Nephron progenitor cell (in vitro differentiated cells): ENCODE measurements around the gene ABCG4.

ENCODE experiments used
- DNase-seq: peaks from one replicate; pipeline ENCODE4 v3.0.0; 2021
- H3K27ac Mint-ChIP-seq: 2 replicates; pipeline ENCODE4 v1.8.0; 2021; ENCODE audit warnings: mild to moderate bottlenecking, moderate library complexity, mixed read lengths
- H3K27me3 Mint-ChIP-seq: 2 replicates; pipeline ENCODE4 v1.8.0; 2021; ENCODE audit warnings: mild to moderate bottlenecking, low read depth, mixed read lengths; ENCODE audit not compliant: poor library complexity
- H3K36me3 Mint-ChIP-seq: 2 replicates; pipeline ENCODE4 v1.8.0; 2021; ENCODE audit warnings: low read depth, mixed read lengths
- H3K4me1 Mint-ChIP-seq: 2 replicates; pipeline ENCODE4 v1.8.0; 2021; ENCODE audit warnings: mixed read lengths
- H3K4me3 Mint-ChIP-seq: 2 replicates; pipeline ENCODE4 v1.8.0; 2021; ENCODE audit warnings: mild to moderate bottlenecking, moderate library complexity, mixed read lengths
- H3K9me3 Mint-ChIP-seq: 2 replicates; pipeline ENCODE4 v1.8.0; 2021; ENCODE audit warnings: mild to moderate bottlenecking, moderate library complexity, mixed read lengths
- CTCF ChIP-seq: fragments of 200-600 bp; sonication (generic); IDR thresholded peaks from 2 replicates; pipeline ENCODE4 v1.5.0; 2021; ENCODE audit warnings: antibody characterized with exemption

Gene ABCG4

GRCh38 chr11:119115484-119116234 is 33.2 kb upstream of the ABCG4 start:
- Mint-ChIP-seq H3K27me3 (peaks cover 3% of the 10 kb centered on the region), H3K27ac (peak overlapping the region; percentile 41), H3K9me3 (no peaks in the 10 kb centered on the region), H3K4me3 (no peak overlapping the region), H3K36me3 (peaks cover 19% of the 10 kb centered on the region), H3K4me1 (peaks cover 16% of the 10 kb centered on the region)
- no peak for DNase-seq
- no peak for TF ChIP-seq CTCF

GRCh38 chr11:119116235-119116594 is 32.6 kb upstream of the ABCG4 start:
- Mint-ChIP-seq H3K27ac (no peak overlapping the region), H3K9me3 (no peaks in the 10 kb centered on the region), H3K36me3 (peaks cover 18% of the 10 kb centered on the region), H3K4me1 (peaks cover 20% of the 10 kb centered on the region), H3K4me3 (no peak overlapping the region), H3K27me3 (peaks cover 3% of the 10 kb centered on the region)
- no peak for DNase-seq
- no peak for TF ChIP-seq CTCF

- H3K36me3 Mint-ChIP-seq = peaks cover 14% of the 10 kb centered on the region
- no peak overlapping the region for H3K27ac Mint-ChIP-seq
- no peak for TF ChIP-seq CTCF
- peaks cover 1% of the 10 kb centered on the region for H3K27me3 Mint-ChIP-seq
- DNase-seq = no peak
- H3K4me1 Mint-ChIP-seq = peaks cover 20% of the 10 kb centered on the region
- H3K4me3 Mint-ChIP-seq = no peak overlapping the region
- no peaks in the 10 kb centered on the region for H3K9me3 Mint-ChIP-seq
These were observed 32.3 kb upstream of the ABCG4 start for GRCh38 chr11:119116601-119117000.

DNA sequence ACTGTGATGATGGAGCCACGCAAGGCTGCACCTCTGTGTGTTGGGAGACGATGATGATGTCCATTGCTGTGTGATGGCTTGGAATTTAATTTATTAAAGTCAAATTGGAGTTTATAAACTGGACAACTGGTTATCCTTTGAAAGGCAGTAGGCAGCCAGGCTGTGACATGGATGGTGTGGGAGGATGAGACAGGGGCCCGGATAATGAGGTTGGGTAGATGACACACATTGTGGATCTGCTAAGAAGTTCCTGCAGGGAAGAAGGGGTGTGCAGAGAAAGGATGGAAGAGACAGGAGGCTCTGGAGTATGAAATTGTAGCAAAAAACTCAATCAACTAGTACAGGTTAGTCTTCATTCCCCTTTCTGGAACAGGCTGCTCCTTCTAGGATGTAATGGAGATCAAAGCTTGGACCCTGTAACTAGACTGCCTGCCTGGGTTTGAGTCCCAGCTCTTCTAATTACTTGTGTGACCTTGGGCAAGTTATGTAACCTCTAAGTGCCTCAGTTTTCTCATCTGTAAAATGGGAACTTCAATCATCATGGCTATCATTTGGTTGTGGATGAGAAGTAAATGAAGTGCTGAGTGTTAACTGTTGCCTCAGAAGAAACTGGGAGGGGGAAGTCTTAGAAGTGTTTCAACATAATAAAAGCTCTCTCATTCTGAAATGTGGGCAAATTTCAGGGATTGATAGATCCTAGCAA is 31.7 kb upstream of the ABCG4 start:
- Mint-ChIP-seq H3K27me3 (no peaks in the 10 kb centered on the region), H3K4me1 (peaks cover 24% of the 10 kb centered on the region), H3K27ac (no peak overlapping the region), H3K36me3 (peaks cover 10% of the 10 kb centered on the region), H3K9me3 (no peaks in the 10 kb centered on the region), H3K4me3 (no peak overlapping the region)
- no peak for DNase-seq
- no peak for TF ChIP-seq CTCF

DNA sequence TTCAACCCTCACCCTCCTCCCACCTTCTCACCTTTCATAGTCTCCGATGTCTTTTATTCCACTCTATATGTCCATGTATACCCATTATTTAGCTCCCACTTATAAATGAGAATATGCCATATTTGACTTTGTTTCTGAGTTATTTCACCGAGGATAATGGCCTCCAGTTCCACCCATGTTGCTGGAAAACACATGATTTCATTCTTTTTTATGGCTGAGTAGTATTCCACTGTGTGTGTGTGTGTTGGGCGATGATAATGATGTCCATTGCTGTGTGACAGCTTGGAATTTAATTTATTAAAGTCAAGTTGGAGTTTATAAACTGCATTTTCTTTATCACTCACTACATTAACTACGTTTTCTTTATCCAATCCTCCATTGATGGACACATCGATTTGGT is 30.6 kb upstream of the ABCG4 start:
- H3K9me3 Mint-ChIP-seq = no peaks in the 10 kb centered on the region
- H3K4me3 Mint-ChIP-seq = no peak overlapping the region
- H3K27ac Mint-ChIP-seq = no peak overlapping the region
- DNase-seq = no peak
- peaks cover 13% of the 10 kb centered on the region for H3K36me3 Mint-ChIP-seq
- H3K4me1 Mint-ChIP-seq = peaks cover 35% of the 10 kb centered on the region
- no peak for TF ChIP-seq CTCF
- H3K27me3 Mint-ChIP-seq = peaks cover 3% of the 10 kb centered on the region

GRCh38 chr11:119118946-119119345 is 29.9 kb upstream of the ABCG4 start:
- no peak for DNase-seq
- peaks cover 37% of the 10 kb centered on the region for H3K4me1 Mint-ChIP-seq
- H3K27me3 Mint-ChIP-seq = peaks cover 3% of the 10 kb centered on the region
- no peaks in the 10 kb centered on the region for H3K9me3 Mint-ChIP-seq
- H3K36me3 Mint-ChIP-seq = peaks cover 16% of the 10 kb centered on the region
- no peak overlapping the region for H3K27ac Mint-ChIP-seq
- no peak overlapping the region for H3K4me3 Mint-ChIP-seq
- TF ChIP-seq CTCF = no peak
